Astrocyte of the cerebellum (primary cell): Measurements from ENCODE around the gene SDC1.
"Not testable (repeated sequence)": the region's sequence is repeated elsewhere in the genome, so short reads cannot be mapped to it uniquely, and the experiment has no call there.

Source experiments
- DNase-seq: peaks from one replicate; pipeline ENCODE4 v3.0.0-alpha.2; 2011; ENCODE audit warnings: low read depth
- H3K4me3 ChIP-seq: 2 replicates; pipeline ENCODE4 v1.5.1; 2011; ENCODE audit warnings: mild to moderate bottlenecking, low read depth, low read length, moderate library complexity
- in situ Hi-C: cut with HindIII; loops from 2 replicates; pipeline ENCODE4 v1.10.0; 2017; ENCODE audit warnings: low sequenced_read_pairs
- TF ChIP-seq, protein P1 (sequence below): IDR thresholded peaks from 2 replicates; pipeline ENCODE4 v1.5.1; 2012; ENCODE audit warnings: low read length, low read depth, moderate library complexity, mild to moderate bottlenecking; ENCODE audit errors: missing control alignments

Gene SDC1

DNA sequence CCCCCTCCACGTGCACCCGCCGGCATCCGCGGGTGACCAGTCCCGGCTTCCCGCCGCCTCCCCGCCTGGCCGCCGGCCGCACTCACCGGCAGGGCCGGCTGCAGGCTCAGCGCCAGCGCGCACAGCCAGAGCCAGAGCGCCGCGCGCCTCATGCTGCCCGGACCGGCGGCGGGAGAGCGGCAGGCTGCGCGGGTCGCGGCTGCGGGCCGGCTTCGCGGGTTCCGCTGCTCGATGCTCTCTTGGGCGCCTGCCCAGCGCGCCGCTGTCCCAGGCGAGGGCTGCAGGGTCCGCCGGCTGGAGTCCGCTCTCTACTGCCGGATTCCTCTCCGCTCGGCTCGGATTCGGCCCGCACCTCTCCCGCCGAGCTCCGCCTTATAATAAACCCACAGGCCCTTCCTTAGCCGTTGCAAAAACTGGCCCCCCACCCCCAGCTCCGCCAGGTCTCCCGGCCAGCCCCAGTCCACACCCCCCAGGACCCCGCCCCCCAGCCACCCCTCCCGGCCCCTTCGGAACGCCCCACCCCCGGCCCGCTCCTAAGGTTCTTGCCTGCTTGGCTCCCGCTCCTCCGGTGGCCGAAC, at the start of gene SDC1:
SDC1 (minus strand) TSS at position 415 of the 578 bp plus-strand sequence; CDS start at position 152, 263 bp downstream.
- DNase-seq, result no peak

GRCh38 chr2:20273042-20273441, 48.1 kb upstream of the SDC1 start:
- TF ChIP-seq, protein P1, sequence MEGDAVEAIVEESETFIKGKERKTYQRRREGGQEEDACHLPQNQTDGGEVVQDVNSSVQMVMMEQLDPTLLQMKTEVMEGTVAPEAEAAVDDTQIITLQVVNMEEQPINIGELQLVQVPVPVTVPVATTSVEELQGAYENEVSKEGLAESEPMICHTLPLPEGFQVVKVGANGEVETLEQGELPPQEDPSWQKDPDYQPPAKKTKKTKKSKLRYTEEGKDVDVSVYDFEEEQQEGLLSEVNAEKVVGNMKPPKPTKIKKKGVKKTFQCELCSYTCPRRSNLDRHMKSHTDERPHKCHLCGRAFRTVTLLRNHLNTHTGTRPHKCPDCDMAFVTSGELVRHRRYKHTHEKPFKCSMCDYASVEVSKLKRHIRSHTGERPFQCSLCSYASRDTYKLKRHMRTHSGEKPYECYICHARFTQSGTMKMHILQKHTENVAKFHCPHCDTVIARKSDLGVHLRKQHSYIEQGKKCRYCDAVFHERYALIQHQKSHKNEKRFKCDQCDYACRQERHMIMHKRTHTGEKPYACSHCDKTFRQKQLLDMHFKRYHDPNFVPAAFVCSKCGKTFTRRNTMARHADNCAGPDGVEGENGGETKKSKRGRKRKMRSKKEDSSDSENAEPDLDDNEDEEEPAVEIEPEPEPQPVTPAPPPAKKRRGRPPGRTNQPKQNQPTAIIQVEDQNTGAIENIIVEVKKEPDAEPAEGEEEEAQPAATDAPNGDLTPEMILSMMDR, result no peak
- no peak for DNase-seq
- in situ Hi-C loops, result no loop called here
- H3K4me3 ChIP-seq, result no peak overlapping the region

More for the DNA sequence above, at the start of gene SDC1:
- peak within 1 kb of the TSS; percentile 53 for H3K4me3 ChIP-seq
- in situ Hi-C loops, result no loop called here
- TF ChIP-seq, protein P1, result no peak

GRCh38 chr2:20268317-20268716, 43.4 kb upstream of the SDC1 start:
- H3K4me3 ChIP-seq, in situ Hi-C loops, DNase-seq: not testable (repeated sequence)

- DNase-seq, result no peak
- in situ Hi-C loops, result no loop called here
- TF ChIP-seq, protein P1, result no peak
- H3K4me3 ChIP-seq, result no peak overlapping the region
These were observed 42.6 kb upstream of the SDC1 start for GRCh38 chr2:20267529-20267928.

- in situ Hi-C loops, result no loop called here
These were observed 39.7 kb upstream of the SDC1 start for GRCh38 chr2:20264629-20265028.

GRCh38 chr2:20257411-20257810, 32.5 kb upstream of the SDC1 start:
- DNase-seq, result no peak
- in situ Hi-C loops, result no loop called here
- TF ChIP-seq, protein P1, result no peak
- no peak overlapping the region for H3K4me3 ChIP-seq

More at GRCh38 chr2:20264629-20265028, 39.7 kb upstream of the SDC1 start:
- no peak overlapping the region for H3K4me3 ChIP-seq
- DNase-seq, result no peak
- TF ChIP-seq, protein P1, result no peak

GRCh38 chr2:20254731-20255130, 29.8 kb upstream of the SDC1 start:
- H3K4me3 ChIP-seq, result no peak overlapping the region
- TF ChIP-seq, protein P1, result no peak
- in situ Hi-C loops, result no loop called here
- no peak for DNase-seq
